ENCODE measurements around the gene ASF1A.

DNA sequence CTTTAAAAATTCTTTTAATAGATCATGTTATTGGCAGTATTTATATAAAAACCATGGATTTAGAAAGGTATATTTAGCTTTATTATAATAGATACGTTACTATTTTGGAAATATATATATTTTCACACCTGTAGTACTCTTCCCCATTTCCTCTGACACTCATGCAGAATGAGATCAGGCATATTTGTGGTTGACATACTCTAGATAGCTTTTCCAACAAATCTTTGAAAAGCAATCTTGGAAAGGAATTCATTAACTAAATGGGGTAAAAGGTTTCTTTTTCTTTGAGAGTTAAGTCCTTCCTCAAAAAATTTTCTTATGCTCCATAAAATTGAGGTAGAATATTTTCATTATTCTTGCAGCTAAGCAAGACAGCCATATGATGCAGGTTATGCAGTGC lies 14.5 kb downstream of the ASF1A start:
- TF ChIP-seq EZH2 (IDR thresholded peaks at IDR 0.05; ENCODE audit: borderline replicate concordance) = no peak
- no peak for TF ChIP-seq CTCF (IDR thresholded peaks at IDR 0.05; ENCODE audit: poor library complexity)

Measured in hepatocyte (in vitro differentiated cells).